GM04503 (cell line): ENCODE results near the gene USP14.

Experiments used
- DNase-seq: peaks from one replicate; pipeline ENCODE4 v3.0.0-alpha.2; 2012; ENCODE audit warnings: low read depth

The USP14 gene

GRCh38 chr18:159933-160332, 1.6 kb downstream of the USP14 start:
- DNase-seq: no peak

GRCh38 chr18:160831-161570, 2.6 kb downstream of the USP14 start:
- DNase-seq: no peak

- no peak for DNase-seq
Observed at GRCh38 chr18:172361-172760, 14.0 kb downstream of the USP14 start.

- no peak for DNase-seq
Observed at GRCh38 chr18:179499-179898, 21.1 kb downstream of the USP14 start.

GRCh38 chr18:181711-182110, 23.4 kb downstream of the USP14 start:
- no peak for DNase-seq

GRCh38 chr18:183769-184168, 25.4 kb downstream of the USP14 start:
- no peak for DNase-seq

- DNase-seq: no peak
Observed at GRCh38 chr18:189254-189653, 30.9 kb downstream of the USP14 start.

- no peak for DNase-seq
Observed at GRCh38 chr18:191725-192124, 33.4 kb downstream of the USP14 start.

- DNase-seq: no peak
Observed at GRCh38 chr18:192801-193200, 34.4 kb downstream of the USP14 start.

- DNase-seq: no peak
Observed at GRCh38 chr18:195651-196050, 37.3 kb downstream of the USP14 start.

GRCh38 chr18:199214-199613, 40.9 kb downstream of the USP14 start:
- DNase-seq: no peak

- DNase-seq: no peak
Observed at GRCh38 chr18:199768-200167, 41.4 kb downstream of the USP14 start.

GRCh38 chr18:210075-210474, 51.7 kb downstream of the USP14 start:
- DNase-seq: no peak

GRCh38 chr18:210733-211132, 52.4 kb downstream of the USP14 start:
- no peak for DNase-seq

GRCh38 chr18:211582-211981, 53.2 kb downstream of the USP14 start:
- DNase-seq: no peak

GRCh38 chr18:212780-213179, 54.4 kb downstream of the USP14 start:
- DNase-seq: no peak

- no peak for DNase-seq
Observed at GRCh38 chr18:213505-213904, 55.1 kb downstream of the USP14 start.

GRCh38 chr18:213966-214365, 55.6 kb downstream of the USP14 start:
- no peak for DNase-seq

- no peak for DNase-seq
Observed at GRCh38 chr18:215448-216010, 57.2 kb downstream of the USP14 start.

- no peak for DNase-seq
Observed at GRCh38 chr18:217532-218336, 59.4 kb downstream of the USP14 start.

- DNase-seq: no peak
Observed at GRCh38 chr18:220708-221107, 62.4 kb downstream of the USP14 start.

GRCh38 chr18:225745-226144, 67.4 kb downstream of the USP14 start:
- DNase-seq: no peak

GRCh38 chr18:227374-227773, 69.0 kb downstream of the USP14 start:
- no peak for DNase-seq
